Liver (tissue), 9 donors: ENCODE data around the gene PPME1. TPM values are rescaled to one million over a fixed set of nuclear protein-coding genes. Genes with fewer than 3 reads are reported as not detected.

ENCODE experiments used
- DNase-seq: peaks from one replicate; pipeline ENCODE4 v3.0.0-alpha.2; 2017; ENCODE audit warnings: low spot score
- H3K27ac ChIP-seq, 2 donors: one replicate each; pipeline ENCODE4 v1.7.0; 2013; ENCODE audit warnings: inconsistent platforms in 2 of 2, low read length in 2 of 2, control low read depth in 1 of 2, low read depth in 1 of 2, mild to moderate bottlenecking in 1 of 2
- H3K27me3 ChIP-seq, 4 donors: one replicate each; pipeline versions ENCODE4 v1.6.1 to v1.7.0; 2013; ENCODE audit warnings: low read length in 3 of 4, inconsistent platforms in 1 of 4, mild to moderate bottlenecking in 1 of 4, moderate library complexity in 1 of 4; ENCODE audit not compliant: control insufficient read depth in 4 of 4, insufficient read depth in 4 of 4
- H3K36me3 ChIP-seq, 4 donors: one replicate each; pipeline versions ENCODE4 v1.6.1 to v1.7.0; 2013; ENCODE audit warnings: low read length in 3 of 4, mild to moderate bottlenecking in 3 of 4, low read depth in 1 of 4, moderate library complexity in 1 of 4; ENCODE audit not compliant: control insufficient read depth in 4 of 4, insufficient read depth in 3 of 4
- H3K4me1 ChIP-seq, 4 donors: one replicate each; pipeline versions ENCODE4 v1.6.1 to v1.7.0; 2013; ENCODE audit warnings: low read length in 3 of 4, mild to moderate bottlenecking in 3 of 4, moderate library complexity in 1 of 4; ENCODE audit not compliant: control insufficient read depth in 4 of 4, insufficient read depth in 4 of 4
- H3K4me3 ChIP-seq, 3 donors: one replicate each; pipeline versions ENCODE4 v1.6.1 to v1.7.0; 2013; ENCODE audit warnings: low read length in 3 of 3, control low read depth in 1 of 3, low read depth in 1 of 3, mild to moderate bottlenecking in 1 of 3
- H3K9ac ChIP-seq, 2 donors: one replicate each; pipeline ENCODE4 v1.7.0; 2013; ENCODE audit warnings: low read length in 2 of 2, mild to moderate bottlenecking in 2 of 2, moderate library complexity in 2 of 2, control low read depth in 1 of 2, low read depth in 1 of 2
- H3K9me3 ChIP-seq, 4 donors: one replicate each; pipeline versions ENCODE4 v1.6.1 to v1.7.0; 2013; ENCODE audit warnings: low read length in 3 of 4; ENCODE audit not compliant: control insufficient read depth in 4 of 4
- CTCF ChIP-seq: fragments of 150-350 bp; IDR thresholded peaks from 2 replicates; pipeline ENCODE4 v1.5.1; 2017; ENCODE audit warnings: improper control_type of control experiment, low read depth, low read length; ENCODE audit not compliant: missing input control
- EGR1 ChIP-seq, 2 donors: IDR thresholded peaks; 2 replicates each; pipeline ENCODE4 v1.6.1; 2016 to 2018; ENCODE audit warnings: antibody characterized with exemption in 2 of 2, low read depth in 2 of 2
- FOXA1 ChIP-seq: IDR thresholded peaks from 2 replicates; pipeline ENCODE4 v1.6.1; 2016; ENCODE audit warnings: antibody characterized with exemption
- FOXA2 ChIP-seq: IDR thresholded peaks from 2 replicates; pipeline ENCODE4 v1.6.1; 2016; ENCODE audit warnings: antibody characterized with exemption
- GABPA ChIP-seq, 2 donors: IDR thresholded peaks in 1 of 2; conservative IDR thresholded peaks in 1 of 2; 2 replicates each; pipeline ENCODE4 v1.6.1; 2016; ENCODE audit warnings: antibody characterized with exemption in 2 of 2, mild to moderate bottlenecking in 1 of 2, moderate library complexity in 1 of 2
- HNF4G ChIP-seq: IDR thresholded peaks from 2 replicates; pipeline ENCODE4 v1.6.1; 2016; ENCODE audit warnings: antibody characterized with exemption
- JUND ChIP-seq, 2 donors: IDR thresholded peaks; 2 replicates each; pipeline ENCODE4 v1.6.1; 2016; ENCODE audit warnings: antibody characterized with exemption in 2 of 2
- RAD21 ChIP-seq, 2 donors: IDR thresholded peaks; 2 replicates each; pipeline ENCODE4 v1.6.1; 2016; ENCODE audit warnings: antibody characterized with exemption in 2 of 2, mild to moderate bottlenecking in 2 of 2
- RXRA ChIP-seq, 2 donors: IDR thresholded peaks; 2 replicates each; pipeline ENCODE4 v1.6.1; 2017 to 2018; ENCODE audit warnings: antibody characterized with exemption in 2 of 2, mild to moderate bottlenecking in 1 of 2
- SP1 ChIP-seq: IDR thresholded peaks from 2 replicates; pipeline ENCODE4 v1.6.1; 2018; ENCODE audit warnings: antibody characterized with exemption, mild to moderate bottlenecking
- TAF1 ChIP-seq: conservative IDR thresholded peaks from 2 replicates; pipeline ENCODE4 v1.6.1; 2016; ENCODE audit warnings: antibody characterized with exemption, mild to moderate bottlenecking
- WGBS: extraction: QIAGEN DNeasy Blood & Tissue Kit; methylation state at CpG from one replicate; pipeline ENCODE4 v1.1.7; 2013; 5-methylcytosine and 5-hydroxymethylcytosine counted together
- polyA plus RNA-seq, 2 donors: library from polyadenylated mRNA; stranded (reverse) in 1 of 2; unstranded in 1 of 2; fragments of 200-250 nt in 1 of 2; fragments of >200 nt in 1 of 2; fragmentation: Nextera tagmentation in 1 of 2; extraction: Ambion mirVana in 1 of 2; gene quantifications; one replicate each; pipeline versions ENCODE4 v1.2.1 to v1.2.3, GENCODE V29; 2013 to 2015
- total RNA-seq, 2 donors: library from RNA; depleted of rRNA; stranded (reverse); fragments of >200 nt; gene quantifications; one replicate each; pipeline ENCODE4 v1.2.3, GENCODE V29; 2014
- TF ChIP-seq, protein P1 (sequence below): IDR thresholded peaks from 2 replicates; pipeline ENCODE4 v1.6.1; 2016; ENCODE audit warnings: antibody characterized with exemption, mild to moderate bottlenecking
- TF ChIP-seq, protein P2 (sequence below): IDR thresholded peaks from 2 replicates; pipeline ENCODE4 v1.6.1; 2016; ENCODE audit warnings: antibody characterized with exemption
- donor health status: healthy.
- donor health status: healthy.
- donor health status: healthy.
- donor health status: healthy.
- donor health status: healthy.

PPME1 gene
- total and polyA plus RNA-seq, 4 donors = 9.1 to 47.4 (median 13.6) TPM

DNA sequence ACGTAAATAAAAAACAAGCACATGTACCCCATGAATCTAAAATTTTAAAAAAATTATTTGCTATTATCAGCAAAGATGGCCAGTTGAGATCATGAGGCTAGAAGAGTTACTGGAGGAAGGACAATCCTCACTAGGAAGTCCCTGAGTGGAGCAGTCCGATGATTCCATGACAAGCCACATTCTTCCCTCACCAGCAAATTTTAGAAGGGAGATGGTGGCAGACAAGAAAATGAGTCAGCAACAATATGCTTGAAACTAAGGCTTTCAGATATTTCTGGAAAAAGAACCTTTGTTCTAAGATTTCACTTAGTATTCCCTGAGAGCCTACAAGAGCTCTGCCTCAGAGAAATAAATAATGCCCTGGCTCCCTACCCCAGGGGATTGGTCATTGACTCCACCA lies 105.5 kb downstream of the PPME1 start:
- H3K27me3 ChIP-seq = no peaks in the 10 kb centered on the region
- H3K9me3 ChIP-seq = no peaks in the 10 kb centered on the region
- H3K4me1 ChIP-seq = no peaks in the 10 kb centered on the region
- DNase-seq = no peak
- WGBS = 90% methylated on average over 2 of the region's 2 CpGs
- H3K36me3 ChIP-seq = no peaks in the 10 kb centered on the region
- no peak overlapping the region for H3K27ac ChIP-seq
- no peak overlapping the region for H3K9ac ChIP-seq
- H3K4me3 ChIP-seq = no peak overlapping the region
- TF ChIP-seq FOXA2 = no peak
- no peak for TF ChIP-seq RAD21 (IDR thresholded peaks at IDR 0.05)
- TF ChIP-seq GABPA (IDR thresholded peaks at IDR 0.05 in 1 of 2, conservative IDR thresholded peaks at IDR 0.05 in 1 of 2) = no peak
- no peak for TF ChIP-seq CTCF
- no peak for TF ChIP-seq EGR1 (IDR thresholded peaks at IDR 0.05; ENCODE audit: low read depth in 2 of 2)
- no peak for TF ChIP-seq HNF4G
- TF ChIP-seq, protein P1, sequence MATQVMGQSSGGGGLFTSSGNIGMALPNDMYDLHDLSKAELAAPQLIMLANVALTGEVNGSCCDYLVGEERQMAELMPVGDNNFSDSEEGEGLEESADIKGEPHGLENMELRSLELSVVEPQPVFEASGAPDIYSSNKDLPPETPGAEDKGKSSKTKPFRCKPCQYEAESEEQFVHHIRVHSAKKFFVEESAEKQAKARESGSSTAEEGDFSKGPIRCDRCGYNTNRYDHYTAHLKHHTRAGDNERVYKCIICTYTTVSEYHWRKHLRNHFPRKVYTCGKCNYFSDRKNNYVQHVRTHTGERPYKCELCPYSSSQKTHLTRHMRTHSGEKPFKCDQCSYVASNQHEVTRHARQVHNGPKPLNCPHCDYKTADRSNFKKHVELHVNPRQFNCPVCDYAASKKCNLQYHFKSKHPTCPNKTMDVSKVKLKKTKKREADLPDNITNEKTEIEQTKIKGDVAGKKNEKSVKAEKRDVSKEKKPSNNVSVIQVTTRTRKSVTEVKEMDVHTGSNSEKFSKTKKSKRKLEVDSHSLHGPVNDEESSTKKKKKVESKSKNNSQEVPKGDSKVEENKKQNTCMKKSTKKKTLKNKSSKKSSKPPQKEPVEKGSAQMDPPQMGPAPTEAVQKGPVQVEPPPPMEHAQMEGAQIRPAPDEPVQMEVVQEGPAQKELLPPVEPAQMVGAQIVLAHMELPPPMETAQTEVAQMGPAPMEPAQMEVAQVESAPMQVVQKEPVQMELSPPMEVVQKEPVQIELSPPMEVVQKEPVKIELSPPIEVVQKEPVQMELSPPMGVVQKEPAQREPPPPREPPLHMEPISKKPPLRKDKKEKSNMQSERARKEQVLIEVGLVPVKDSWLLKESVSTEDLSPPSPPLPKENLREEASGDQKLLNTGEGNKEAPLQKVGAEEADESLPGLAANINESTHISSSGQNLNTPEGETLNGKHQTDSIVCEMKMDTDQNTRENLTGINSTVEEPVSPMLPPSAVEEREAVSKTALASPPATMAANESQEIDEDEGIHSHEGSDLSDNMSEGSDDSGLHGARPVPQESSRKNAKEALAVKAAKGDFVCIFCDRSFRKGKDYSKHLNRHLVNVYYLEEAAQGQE = no peak
- TF ChIP-seq SP1 = no peak
- TF ChIP-seq RXRA (IDR thresholded peaks at IDR 0.05) = no peak
- TF ChIP-seq, protein P2, sequence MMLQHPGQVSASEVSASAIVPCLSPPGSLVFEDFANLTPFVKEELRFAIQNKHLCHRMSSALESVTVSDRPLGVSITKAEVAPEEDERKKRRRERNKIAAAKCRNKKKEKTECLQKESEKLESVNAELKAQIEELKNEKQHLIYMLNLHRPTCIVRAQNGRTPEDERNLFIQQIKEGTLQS = no peak

DNA sequence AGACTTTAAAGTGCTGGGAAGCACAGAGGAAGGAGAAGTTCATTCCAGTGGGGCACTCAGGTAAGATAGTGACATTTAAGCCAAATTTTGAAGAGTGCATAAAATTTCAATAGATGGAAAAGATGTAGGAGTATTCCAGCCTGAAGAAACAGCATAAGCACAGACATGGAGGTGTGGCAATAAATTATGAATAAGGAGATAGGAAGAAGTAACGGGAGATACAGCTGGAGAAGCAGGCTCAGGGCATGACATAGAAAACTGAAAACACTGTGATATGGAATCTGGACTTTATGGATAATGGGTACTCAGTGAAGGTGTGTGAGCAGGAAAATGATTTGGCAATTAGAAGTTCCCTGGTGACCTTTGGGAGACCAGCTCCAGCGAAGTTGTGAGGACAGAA lies 107.0 kb downstream of the PPME1 start:
- H3K27me3 ChIP-seq = no peaks in the 10 kb centered on the region
- no peaks in the 10 kb centered on the region for H3K4me1 ChIP-seq
- 95% methylated on average over 2 of the region's 2 CpGs for WGBS
- no peaks in the 10 kb centered on the region for H3K9me3 ChIP-seq
- no peak overlapping the region for H3K27ac ChIP-seq
- TF ChIP-seq, protein P2 = no peak
- TF ChIP-seq FOXA2 (no peak), SP1 (no peak), TAF1 (no peak), JUND (IDR thresholded peaks at IDR 0.05) (no peak), CTCF (no peak), HNF4G (no peak), FOXA1 (no peak)
- no peak overlapping the region for H3K4me3 ChIP-seq
- no peak for DNase-seq
- H3K9ac ChIP-seq = no peak overlapping the region
- H3K36me3 ChIP-seq = no peaks in the 10 kb centered on the region
